ENCODE data around the gene PPFIA2.

- TF ChIP-seq CTCF (optimal IDR thresholded peaks at IDR 0.05 in 1 of 3, IDR thresholded peaks at IDR 0.05 in 1 of 3, conservative IDR thresholded peaks at IDR 0.05 in 1 of 3; ENCODE audit: extremely low read depth in 1 of 3, insufficient read depth in 2 of 3, low read length in 3 of 3) (no peak), EZH2 (IDR thresholded peaks at IDR 0.05; ENCODE audit: low read length) (no peak)
Observed at GRCh38 chr12:81539279-81539678, 219.9 kb downstream of the PPFIA2 start.
